Peyer's patch (tissue), 4 donors: ENCODE data around the gene USP30.

ENCODE experiments used
- POLR2A ChIP-seq, 2 donors: fragments of 450-650 bp; IDR thresholded peaks; one replicate each; pipeline ENCODE4 v1.5.1; 2017; ENCODE audit warnings: antibody characterized with exemption in 2 of 2, mild to moderate bottlenecking in 2 of 2, moderate library complexity in 2 of 2
- TF ChIP-seq, protein P1 (sequence below), 6 experiments: fragments of 450-650 bp in 4 of 6; fragments of 200-600 bp in 2 of 6; sonication (generic) in 1 of 6; IDR thresholded peaks; one replicate each; pipeline ENCODE4 v1.5.1; 2017 to 2019; ENCODE audit warnings: antibody characterized with exemption in 6 of 6, mild to moderate bottlenecking in 3 of 6, moderate library complexity in 1 of 6

DNA sequence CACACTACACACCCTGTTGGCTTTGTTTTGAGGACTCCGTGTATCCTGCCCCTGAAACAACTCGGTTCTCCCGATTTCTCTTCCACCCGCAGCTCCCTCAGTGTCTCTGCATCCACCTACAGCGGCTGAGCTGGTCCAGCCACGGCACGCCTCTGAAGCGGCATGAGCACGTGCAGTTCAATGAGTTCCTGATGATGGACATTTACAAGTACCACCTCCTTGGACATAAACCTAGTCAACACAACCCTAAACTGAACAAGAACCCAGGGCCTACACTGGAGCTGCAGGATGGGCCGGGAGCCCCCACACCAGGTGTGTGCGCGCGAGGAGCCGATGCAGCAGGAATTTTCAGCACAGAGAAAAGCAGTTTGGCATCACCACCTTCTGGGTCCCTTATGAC, 30.4 kb downstream of the USP30 start:
- TF ChIP-seq POLR2A (IDR thresholded peaks at IDR 0.05), result no peak
- TF ChIP-seq, protein P1, sequence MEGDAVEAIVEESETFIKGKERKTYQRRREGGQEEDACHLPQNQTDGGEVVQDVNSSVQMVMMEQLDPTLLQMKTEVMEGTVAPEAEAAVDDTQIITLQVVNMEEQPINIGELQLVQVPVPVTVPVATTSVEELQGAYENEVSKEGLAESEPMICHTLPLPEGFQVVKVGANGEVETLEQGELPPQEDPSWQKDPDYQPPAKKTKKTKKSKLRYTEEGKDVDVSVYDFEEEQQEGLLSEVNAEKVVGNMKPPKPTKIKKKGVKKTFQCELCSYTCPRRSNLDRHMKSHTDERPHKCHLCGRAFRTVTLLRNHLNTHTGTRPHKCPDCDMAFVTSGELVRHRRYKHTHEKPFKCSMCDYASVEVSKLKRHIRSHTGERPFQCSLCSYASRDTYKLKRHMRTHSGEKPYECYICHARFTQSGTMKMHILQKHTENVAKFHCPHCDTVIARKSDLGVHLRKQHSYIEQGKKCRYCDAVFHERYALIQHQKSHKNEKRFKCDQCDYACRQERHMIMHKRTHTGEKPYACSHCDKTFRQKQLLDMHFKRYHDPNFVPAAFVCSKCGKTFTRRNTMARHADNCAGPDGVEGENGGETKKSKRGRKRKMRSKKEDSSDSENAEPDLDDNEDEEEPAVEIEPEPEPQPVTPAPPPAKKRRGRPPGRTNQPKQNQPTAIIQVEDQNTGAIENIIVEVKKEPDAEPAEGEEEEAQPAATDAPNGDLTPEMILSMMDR (IDR thresholded peaks at IDR 0.05), result no peak
